HepG2 (cell line): ENCODE data around the gene AGAP1. TPM values are rescaled to one million over a fixed set of nuclear protein-coding genes. Genes with fewer than 3 reads are reported as not detected.

Experiments used
- EP300 ChIP-seq, 3 experiments: sonication (generic) in 1 of 3; formaldehyde crosslinking in 1 of 3; IDR thresholded peaks; 2 replicates each; pipeline versions ENCODE4 v1.5.1 to v1.6.1; 2011 to 2020; ENCODE audit warnings: low read depth in 2 of 3, low read length in 2 of 3, borderline replicate concordance in 1 of 3, improper control_type of control experiment in 1 of 3, mild to moderate bottlenecking in 1 of 3, missing genetic modification reagents in 1 of 3, moderate library complexity in 1 of 3
- JDP2 ChIP-seq: sonication (generic); formaldehyde crosslinking; IDR thresholded peaks from 2 replicates; pipeline ENCODE4 v1.8.1; 2022; ENCODE audit warnings: missing genetic modification reagents, borderline replicate concordance
- MATR3 ChIP-seq: sonication (generic); formaldehyde crosslinking; IDR thresholded peaks from 2 replicates; pipeline ENCODE4 v1.4.0; 2020; ENCODE audit warnings: missing genetic modification reagents
- NFE2L2 ChIP-seq: fragments of 150-350 bp; IDR thresholded peaks from 2 replicates; pipeline ENCODE4 v1.6.1; 2014; ENCODE audit warnings: low read length
- RBFOX2 ChIP-seq: fragments of 200-400 bp; formaldehyde crosslinking; IDR thresholded peaks from 2 replicates; pipeline ENCODE4 v1.6.1; 2017; ENCODE audit warnings: low read depth, mild to moderate bottlenecking, low read length
- SNAPC2 ChIP-seq: sonication (generic); formaldehyde crosslinking; IDR thresholded peaks from 2 replicates; pipeline ENCODE4 v1.8.1; 2022; ENCODE audit warnings: mild to moderate bottlenecking, missing genetic modification reagents
- SRSF1 ChIP-seq: fragments of 200-400 bp; formaldehyde crosslinking; optimal IDR thresholded peaks from 2 replicates; pipeline ENCODE3; 2017; ENCODE audit warnings: mild to moderate bottlenecking, low read depth, low read length, moderate library complexity
- SRSF9 ChIP-seq: fragments of 200-400 bp; formaldehyde crosslinking; IDR thresholded peaks from 2 replicates; pipeline ENCODE4 v1.6.1; 2018; ENCODE audit warnings: borderline replicate concordance, mild to moderate bottlenecking, low read depth, low read length; ENCODE audit not compliant: insufficient read depth, poor library complexity, severe bottlenecking
- ZBTB3 ChIP-seq: sonication (generic); formaldehyde crosslinking; IDR thresholded peaks from 2 replicates; pipeline ENCODE4 v1.4.0; 2020; ENCODE audit warnings: low read depth, mild to moderate bottlenecking, moderate library complexity, missing genetic modification reagents, borderline replicate concordance
- ZNF136 ChIP-seq: sonication (generic); formaldehyde crosslinking; IDR thresholded peaks from 2 replicates; pipeline ENCODE4 v1.8.1; 2022; ENCODE audit warnings: low read depth, mild to moderate bottlenecking, moderate library complexity, missing genetic modification reagents
- ZNF260 ChIP-seq: sonication (generic); formaldehyde crosslinking; IDR thresholded peaks from 2 replicates; pipeline ENCODE4 v1.4.0; 2020; ENCODE audit warnings: missing genetic modification reagents, low read depth, mild to moderate bottlenecking, borderline replicate concordance
- ZNF768 ChIP-seq: sonication (generic); formaldehyde crosslinking; IDR thresholded peaks from 2 replicates; pipeline ENCODE4 v1.4.0; 2020; ENCODE audit warnings: missing genetic modification reagents
- ZNF841 ChIP-seq: sonication (generic); formaldehyde crosslinking; IDR thresholded peaks from 2 replicates; pipeline ENCODE4 v1.8.1; 2023; ENCODE audit warnings: missing genetic modification reagents, borderline replicate concordance
- polyA plus RNA-seq, 8 experiments: library from polyadenylated mRNA; depleted of rRNA in 3 of 8; stranded (reverse) in 7 of 8; unstranded in 1 of 8; fragments of >200 nt; fragmentation: Illumina TruSeq in 4 of 8; extraction: Trizol in 4 of 8; gene quantifications; 2 replicates each; pipeline versions ENCODE4 v1.2.1 to v1.2.3, GENCODE V29; 2011 to 2016; ENCODE audit warnings: low read depth in 4 of 8, missing spikeins in 1 of 8, mixed read lengths in 1 of 8; ENCODE audit not compliant: insufficient read depth in 1 of 8
- total RNA-seq, 5 experiments: library from RNA; depleted of rRNA; stranded (reverse); fragments of >200 nt; fragmentation: Illumina TruSeq; extraction: Trizol; gene quantifications; 2 replicates each; pipeline ENCODE4 v1.2.3, GENCODE V29; 2016; ENCODE audit warnings: low read depth in 1 of 5
- TF ChIP-seq, protein P1 (sequence below): sonication (generic); formaldehyde crosslinking; IDR thresholded peaks from 2 replicates; pipeline ENCODE4 v1.4.0; 2020; ENCODE audit warnings: missing genetic modification reagents
- TF ChIP-seq, protein P2 (sequence below): sonication (generic); formaldehyde crosslinking; IDR thresholded peaks from 2 replicates; pipeline ENCODE4 v1.4.0; 2020; ENCODE audit warnings: missing genetic modification reagents
- TF ChIP-seq, protein P3 (sequence below): sonication (generic); formaldehyde crosslinking; IDR thresholded peaks from 2 replicates; pipeline ENCODE4 v1.5.1; 2020; ENCODE audit warnings: mild to moderate bottlenecking, missing genetic modification reagents, moderate library complexity
- TF ChIP-seq, protein P4 (sequence below): sonication (generic); formaldehyde crosslinking; IDR thresholded peaks from 2 replicates; pipeline ENCODE4 v1.5.0; 2020; ENCODE audit warnings: missing genetic modification reagents, mild to moderate bottlenecking, borderline replicate concordance

The AGAP1 gene
- total and polyA plus RNA-seq, 2 of the 13 experiments (the other 11 are each of a cell fraction or from before 2014, with no cell fraction given) = 21.2 to 32.7 TPM

DNA sequence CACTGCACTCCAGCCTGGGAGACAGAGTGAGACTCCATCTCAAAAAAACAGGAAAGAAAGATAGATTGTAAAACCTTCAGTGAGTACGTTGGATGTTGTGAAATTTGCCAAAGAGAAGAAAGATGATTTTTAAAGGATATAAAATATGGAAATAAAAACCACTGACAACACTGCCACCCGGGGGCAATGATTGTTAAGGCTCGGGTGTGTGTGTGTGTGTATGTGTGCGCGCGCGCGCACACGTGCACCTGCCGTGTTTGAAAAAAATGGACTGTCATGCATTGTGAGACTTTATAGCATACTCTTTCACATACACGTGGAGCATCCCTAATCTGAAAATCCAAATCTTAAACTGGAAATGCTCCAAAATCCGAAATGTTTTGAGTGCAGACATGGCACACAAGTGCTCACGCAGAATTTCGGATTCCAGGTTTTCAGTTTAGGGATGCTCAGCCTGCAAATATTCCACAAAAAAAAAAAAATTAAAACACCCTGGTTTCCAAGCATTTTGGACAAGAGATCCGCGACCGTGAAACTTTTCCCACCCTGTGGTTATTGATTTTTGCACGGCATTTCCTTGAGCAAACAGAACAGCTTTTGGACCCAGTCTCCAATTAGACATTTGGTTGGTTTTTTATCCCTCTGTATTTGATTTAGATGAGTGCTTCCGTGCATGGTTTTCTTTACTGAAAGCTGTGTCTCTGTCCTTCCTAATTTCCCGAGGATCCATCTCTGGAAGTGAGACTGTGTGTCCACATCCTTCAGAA lies 269.2 kb downstream of the AGAP1 start (continued):
- TF ChIP-seq, protein P1, sequence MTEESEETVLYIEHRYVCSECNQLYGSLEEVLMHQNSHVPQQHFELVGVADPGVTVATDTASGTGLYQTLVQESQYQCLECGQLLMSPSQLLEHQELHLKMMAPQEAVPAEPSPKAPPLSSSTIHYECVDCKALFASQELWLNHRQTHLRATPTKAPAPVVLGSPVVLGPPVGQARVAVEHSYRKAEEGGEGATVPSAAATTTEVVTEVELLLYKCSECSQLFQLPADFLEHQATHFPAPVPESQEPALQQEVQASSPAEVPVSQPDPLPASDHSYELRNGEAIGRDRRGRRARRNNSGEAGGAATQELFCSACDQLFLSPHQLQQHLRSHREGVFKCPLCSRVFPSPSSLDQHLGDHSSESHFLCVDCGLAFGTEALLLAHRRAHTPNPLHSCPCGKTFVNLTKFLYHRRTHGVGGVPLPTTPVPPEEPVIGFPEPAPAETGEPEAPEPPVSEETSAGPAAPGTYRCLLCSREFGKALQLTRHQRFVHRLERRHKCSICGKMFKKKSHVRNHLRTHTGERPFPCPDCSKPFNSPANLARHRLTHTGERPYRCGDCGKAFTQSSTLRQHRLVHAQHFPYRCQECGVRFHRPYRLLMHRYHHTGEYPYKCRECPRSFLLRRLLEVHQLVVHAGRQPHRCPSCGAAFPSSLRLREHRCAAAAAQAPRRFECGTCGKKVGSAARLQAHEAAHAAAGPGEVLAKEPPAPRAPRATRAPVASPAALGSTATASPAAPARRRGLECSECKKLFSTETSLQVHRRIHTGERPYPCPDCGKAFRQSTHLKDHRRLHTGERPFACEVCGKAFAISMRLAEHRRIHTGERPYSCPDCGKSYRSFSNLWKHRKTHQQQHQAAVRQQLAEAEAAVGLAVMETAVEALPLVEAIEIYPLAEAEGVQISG = no peak
- TF ChIP-seq JDP2 (CRISPR knock-in tag) (no peak), NFE2L2 (no peak), ZNF260 (CRISPR knock-in tag) (no peak), RBFOX2 (no peak), SRSF1 (no peak), SNAPC2 (no peak), ZNF841 (CRISPR knock-in tag) (no peak), ZBTB3 (CRISPR knock-in tag) (no peak), EP300 (IDR thresholded peaks at IDR 0.05; ENCODE audit: low read depth in 2 of 2, low read length in 2 of 2) (peak in 1 of 2 experiments; percentile 21; a peak in 1 of 4 replicates), EP300 (CRISPR knock-in tag; IDR thresholded peaks at IDR 0.05; ENCODE audit: borderline replicate concordance) (no peak), SRSF9 (no peak), ZNF768 (no peak), MATR3 (CRISPR knock-in tag) (no peak), ZNF136 (CRISPR knock-in tag) (no peak)
- TF ChIP-seq, protein P2, sequence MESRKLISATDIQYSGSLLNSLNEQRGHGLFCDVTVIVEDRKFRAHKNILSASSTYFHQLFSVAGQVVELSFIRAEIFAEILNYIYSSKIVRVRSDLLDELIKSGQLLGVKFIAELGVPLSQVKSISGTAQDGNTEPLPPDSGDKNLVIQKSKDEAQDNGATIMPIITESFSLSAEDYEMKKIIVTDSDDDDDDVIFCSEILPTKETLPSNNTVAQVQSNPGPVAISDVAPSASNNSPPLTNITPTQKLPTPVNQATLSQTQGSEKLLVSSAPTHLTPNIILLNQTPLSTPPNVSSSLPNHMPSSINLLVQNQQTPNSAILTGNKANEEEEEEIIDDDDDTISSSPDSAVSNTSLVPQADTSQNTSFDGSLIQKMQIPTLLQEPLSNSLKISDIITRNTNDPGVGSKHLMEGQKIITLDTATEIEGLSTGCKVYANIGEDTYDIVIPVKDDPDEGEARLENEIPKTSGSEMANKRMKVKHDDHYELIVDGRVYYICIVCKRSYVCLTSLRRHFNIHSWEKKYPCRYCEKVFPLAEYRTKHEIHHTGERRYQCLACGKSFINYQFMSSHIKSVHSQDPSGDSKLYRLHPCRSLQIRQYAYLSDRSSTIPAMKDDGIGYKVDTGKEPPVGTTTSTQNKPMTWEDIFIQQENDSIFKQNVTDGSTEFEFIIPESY (CRISPR knock-in tag) = peak; percentile 72; the same call in 1 of the 2 replicates
- TF ChIP-seq, protein P3, sequence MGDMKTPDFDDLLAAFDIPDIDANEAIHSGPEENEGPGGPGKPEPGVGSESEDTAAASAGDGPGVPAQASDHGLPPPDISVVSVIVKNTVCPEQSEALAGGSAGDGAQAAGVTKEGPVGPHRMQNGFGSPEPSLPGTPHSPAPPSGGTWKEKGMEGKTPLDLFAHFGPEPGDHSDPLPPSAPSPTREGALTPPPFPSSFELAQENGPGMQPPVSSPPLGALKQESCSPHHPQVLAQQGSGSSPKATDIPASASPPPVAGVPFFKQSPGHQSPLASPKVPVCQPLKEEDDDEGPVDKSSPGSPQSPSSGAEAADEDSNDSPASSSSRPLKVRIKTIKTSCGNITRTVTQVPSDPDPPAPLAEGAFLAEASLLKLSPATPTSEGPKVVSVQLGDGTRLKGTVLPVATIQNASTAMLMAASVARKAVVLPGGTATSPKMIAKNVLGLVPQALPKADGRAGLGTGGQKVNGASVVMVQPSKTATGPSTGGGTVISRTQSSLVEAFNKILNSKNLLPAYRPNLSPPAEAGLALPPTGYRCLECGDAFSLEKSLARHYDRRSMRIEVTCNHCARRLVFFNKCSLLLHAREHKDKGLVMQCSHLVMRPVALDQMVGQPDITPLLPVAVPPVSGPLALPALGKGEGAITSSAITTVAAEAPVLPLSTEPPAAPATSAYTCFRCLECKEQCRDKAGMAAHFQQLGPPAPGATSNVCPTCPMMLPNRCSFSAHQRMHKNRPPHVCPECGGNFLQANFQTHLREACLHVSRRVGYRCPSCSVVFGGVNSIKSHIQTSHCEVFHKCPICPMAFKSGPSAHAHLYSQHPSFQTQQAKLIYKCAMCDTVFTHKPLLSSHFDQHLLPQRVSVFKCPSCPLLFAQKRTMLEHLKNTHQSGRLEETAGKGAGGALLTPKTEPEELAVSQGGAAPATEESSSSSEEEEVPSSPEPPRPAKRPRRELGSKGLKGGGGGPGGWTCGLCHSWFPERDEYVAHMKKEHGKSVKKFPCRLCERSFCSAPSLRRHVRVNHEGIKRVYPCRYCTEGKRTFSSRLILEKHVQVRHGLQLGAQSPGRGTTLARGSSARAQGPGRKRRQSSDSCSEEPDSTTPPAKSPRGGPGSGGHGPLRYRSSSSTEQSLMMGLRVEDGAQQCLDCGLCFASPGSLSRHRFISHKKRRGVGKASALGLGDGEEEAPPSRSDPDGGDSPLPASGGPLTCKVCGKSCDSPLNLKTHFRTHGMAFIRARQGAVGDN (CRISPR knock-in tag) = no peak
- TF ChIP-seq, protein P4, sequence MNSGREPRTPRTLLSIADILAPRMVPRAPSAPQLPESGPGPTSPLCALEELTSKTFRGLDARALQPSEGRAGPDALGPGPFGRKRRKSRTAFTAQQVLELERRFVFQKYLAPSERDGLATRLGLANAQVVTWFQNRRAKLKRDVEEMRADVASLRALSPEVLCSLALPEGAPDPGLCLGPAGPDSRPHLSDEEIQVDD = no peak
